Right lung (tissue), 5 donors: ENCODE data around the gene EML1. TPM values are rescaled to one million over a fixed set of nuclear protein-coding genes. Genes with fewer than 3 reads are reported as not detected.

ENCODE experiments used
- DNase-seq, 2 donors: peaks; one replicate each; pipeline ENCODE4 v3.0.0-alpha.2; 2013
- polyA plus RNA-seq, 5 donors: library from polyadenylated mRNA; unstranded; fragments of 120-200 nt; gene quantifications; one replicate each; pipeline versions ENCODE4 v1.2.1 to v1.2.3, GENCODE V29; 2013; ENCODE audit warnings: inconsistent platforms in 1 of 5, low replicate concordance in 1 of 5; ENCODE audit not compliant: insufficient read length in 5 of 5, insufficient read depth in 1 of 5

EML1 gene
- polyA plus RNA-seq, 5 donors, result 32.8 to 46.8 (median 39.7) TPM

GRCh38 chr14:99990268-99991170, 197.3 kb downstream of the EML1 start:
- no peak for DNase-seq

GRCh38 chr14:99991331-99991730, 198.1 kb downstream of the EML1 start:
- DNase-seq, result no peak

Other genes with a start within 250 kb of the EML1 start
- 10 to 100 TPM in 3 of 5 donors, 1 to 10 TPM in 2; 6.4 to 17.5 (median 11.1) TPM for gene CCDC85C, start 189.2 kb upstream of the EML1 start, polyA plus RNA-seq
- 1 to 10 TPM; 1.9 to 3.3 (median 2.1) TPM for gene HHIPL1, start 148.3 kb upstream of the EML1 start, polyA plus RNA-seq
- gene CYP46A1, start 109.1 kb upstream of the EML1 start, polyA plus RNA-seq, result 1 to 10 TPM; 3.9 to 6.3 (median 6.1) TPM